IMR-90 (cell line): ENCODE data around the gene OVCA2.

Experiments
- CEBPB ChIP-seq: IDR thresholded peaks from 2 replicates; pipeline ENCODE4 v1.6.1; 2012; ENCODE audit warnings: low read depth, low read length, improper control_type of control experiment
- CTCF ChIP-seq: conservative IDR thresholded peaks from 2 replicates; pipeline ENCODE4 v1.5.1; 2012; ENCODE audit warnings: mild to moderate bottlenecking, low read depth, low read length, improper control_type of control experiment
- MXI1 ChIP-seq: IDR thresholded peaks from 2 replicates; pipeline ENCODE4 v1.6.1; 2012; ENCODE audit warnings: low read depth, mild to moderate bottlenecking, low read length, moderate library complexity, borderline replicate concordance
- NFE2L2 ChIP-seq: fragments of 150-350 bp; IDR thresholded peaks from 2 replicates; pipeline ENCODE4 v1.6.1; 2016; ENCODE audit warnings: low read depth, mild to moderate bottlenecking, low read length

- TF ChIP-seq CTCF (no peak), MXI1 (no peak), CEBPB (no peak), NFE2L2 (no peak)
Measured at GRCh38 chr17:2034157-2034556, 7.7 kb upstream of the OVCA2 start.
